A673 (cell line): Measurements from ENCODE around the gene CDH15. TPM values are rescaled to one million over a fixed set of nuclear protein-coding genes. Genes with fewer than 3 reads are reported as not detected.

ENCODE experiments used
- BruUV-seq: library from RNA; stranded (reverse); fragments of 400-500 nt; replicated peaks from 2 replicates; lab custom pipeline; 2021; lab: Mats Ljungman, UMichigan
- CTCF ChIA-PET: fragments of 300-600 bp; sonication (Branson Sonifier 250); formaldehyde crosslinking; loops from one replicate; lab custom pipeline; 2022; ENCODE audit warnings: antibody characterized with exemption; lab: Charles Lee
- POLR2A ChIA-PET: fragments of 300-600 bp; sonication (Branson Sonifier 250); formaldehyde crosslinking; loops from one replicate; lab custom pipeline; 2022; ENCODE audit warnings: antibody characterized with exemption; ENCODE audit not compliant: low non-redundant PET; lab: Charles Lee
- DNase-seq: peaks from one replicate; pipeline ENCODE4 v3.0.0-alpha.2; 2015; ENCODE audit warnings: low spot score
- H3K27ac ChIP-seq: fragments of 200-600 bp; sonication (generic); 2 replicates; pipeline ENCODE4 v1.5.1; 2016; ENCODE audit warnings: mixed run types, low read depth, mild to moderate bottlenecking, mixed read lengths, antibody characterized with exemption, low read length; ENCODE audit not compliant: poor library complexity, severe bottlenecking
- H3K27me3 ChIP-seq: fragments of 200-600 bp; sonication (generic); replicated peaks from 2 replicates; pipeline ENCODE4 v1.6.1; 2017; ENCODE audit warnings: mixed run types, low read depth, mild to moderate bottlenecking, mixed read lengths, antibody characterized with exemption, low read length; ENCODE audit not compliant: insufficient read depth, poor library complexity
- H3K36me3 ChIP-seq: fragments of 200-600 bp; sonication (generic); 2 replicates; pipeline ENCODE4 v1.6.1; 2016; ENCODE audit warnings: mixed run types, mild to moderate bottlenecking, mixed read lengths, antibody characterized with exemption, low read length; ENCODE audit not compliant: insufficient read depth, poor library complexity, severe bottlenecking
- H3K4me1 ChIP-seq: fragments of 200-600 bp; sonication (generic); 2 replicates; pipeline ENCODE4 v1.6.1; 2017; ENCODE audit warnings: mixed run types, mild to moderate bottlenecking, mixed read lengths, antibody characterized with exemption, low read length; ENCODE audit not compliant: insufficient read depth, poor library complexity, severe bottlenecking
- H3K4me3 ChIP-seq: fragments of 200-600 bp; sonication (generic); 2 replicates; pipeline ENCODE4 v1.5.1; 2016; ENCODE audit warnings: low read depth, mixed run types, mild to moderate bottlenecking, mixed read lengths, low read length; ENCODE audit not compliant: poor library complexity, severe bottlenecking
- H3K9me3 ChIP-seq: fragments of 200-600 bp; sonication (generic); 2 replicates; pipeline ENCODE4 v1.6.1; 2016; ENCODE audit warnings: mixed run types, low read depth, mild to moderate bottlenecking, mixed read lengths, antibody characterized with exemption, low read length; ENCODE audit not compliant: poor library complexity, severe bottlenecking
- EZH2 ChIP-seq: fragments of 200-600 bp; sonication (generic); IDR thresholded peaks from 2 replicates; pipeline ENCODE4 v1.6.1; 2017; ENCODE audit warnings: borderline replicate concordance, low read depth, mild to moderate bottlenecking, mixed read lengths, antibody characterized with exemption, low read length; ENCODE audit not compliant: poor library complexity, severe bottlenecking
- intact Hi-C: fragments of 100-400 bp; cut with micrococcal nuclease; formaldehyde crosslinking; loops from one replicate; pipeline ENCODE4 v1.10.0; 2022; ENCODE audit not compliant: unreplicated experiment
- total RNA-seq: library from RNA; stranded (reverse); gene quantifications from 2 replicates; pipeline ENCODE4 v1.2.3, GENCODE V29; 2021
- TF ChIP-seq, protein P1 (sequence below): fragments of 300-800, 200-600 bp; sonication (generic); conservative IDR thresholded peaks from 2 replicates; pipeline ENCODE4 v1.5.1; 2017; ENCODE audit warnings: low read depth, mild to moderate bottlenecking, antibody characterized with exemption, low read length, moderate library complexity, mixed read lengths

CDH15 gene
- total RNA-seq, 1 experiment from 2014 or later, result 0.13 TPM

DNA sequence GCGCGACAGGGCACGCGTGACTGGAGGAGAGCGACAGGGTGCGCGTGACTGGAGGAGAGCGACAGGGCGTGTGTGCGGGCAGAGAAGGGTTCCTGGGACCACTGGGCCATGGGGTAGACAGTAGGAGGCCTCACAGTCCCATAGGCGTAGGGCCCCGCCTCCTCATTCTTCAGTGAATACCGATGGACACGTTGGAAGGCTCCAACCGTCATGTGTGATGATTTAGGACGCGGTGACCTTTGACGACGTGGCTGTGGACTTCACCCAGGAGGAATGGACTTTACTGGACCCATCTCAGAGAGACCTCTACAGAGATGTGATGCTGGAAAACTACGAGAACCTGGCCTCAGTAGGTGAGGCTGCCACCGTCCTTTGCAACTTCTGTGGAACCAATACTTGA lies 51.4 kb downstream of the CDH15 start:
- BruUV-seq, result no TSS peak
- intact Hi-C loops, result no loop called here
- no peak overlapping the region for H3K27ac ChIP-seq
- POLR2A ChIA-PET, result no interaction called here
- CTCF ChIA-PET, result no interaction called here
- no peaks in the 10 kb centered on the region for H3K27me3 ChIP-seq
- H3K4me3 ChIP-seq, result no peak overlapping the region
- H3K36me3 ChIP-seq, result peaks cover 23% of the 10 kb centered on the region
- DNase-seq, result no peak
- TF ChIP-seq EZH2, result no peak
- TF ChIP-seq, protein P1, sequence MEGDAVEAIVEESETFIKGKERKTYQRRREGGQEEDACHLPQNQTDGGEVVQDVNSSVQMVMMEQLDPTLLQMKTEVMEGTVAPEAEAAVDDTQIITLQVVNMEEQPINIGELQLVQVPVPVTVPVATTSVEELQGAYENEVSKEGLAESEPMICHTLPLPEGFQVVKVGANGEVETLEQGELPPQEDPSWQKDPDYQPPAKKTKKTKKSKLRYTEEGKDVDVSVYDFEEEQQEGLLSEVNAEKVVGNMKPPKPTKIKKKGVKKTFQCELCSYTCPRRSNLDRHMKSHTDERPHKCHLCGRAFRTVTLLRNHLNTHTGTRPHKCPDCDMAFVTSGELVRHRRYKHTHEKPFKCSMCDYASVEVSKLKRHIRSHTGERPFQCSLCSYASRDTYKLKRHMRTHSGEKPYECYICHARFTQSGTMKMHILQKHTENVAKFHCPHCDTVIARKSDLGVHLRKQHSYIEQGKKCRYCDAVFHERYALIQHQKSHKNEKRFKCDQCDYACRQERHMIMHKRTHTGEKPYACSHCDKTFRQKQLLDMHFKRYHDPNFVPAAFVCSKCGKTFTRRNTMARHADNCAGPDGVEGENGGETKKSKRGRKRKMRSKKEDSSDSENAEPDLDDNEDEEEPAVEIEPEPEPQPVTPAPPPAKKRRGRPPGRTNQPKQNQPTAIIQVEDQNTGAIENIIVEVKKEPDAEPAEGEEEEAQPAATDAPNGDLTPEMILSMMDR, result no peak
- H3K9me3 ChIP-seq, result peaks cover 9% of the 10 kb centered on the region
- H3K4me1 ChIP-seq, result no peaks in the 10 kb centered on the region

DNA sequence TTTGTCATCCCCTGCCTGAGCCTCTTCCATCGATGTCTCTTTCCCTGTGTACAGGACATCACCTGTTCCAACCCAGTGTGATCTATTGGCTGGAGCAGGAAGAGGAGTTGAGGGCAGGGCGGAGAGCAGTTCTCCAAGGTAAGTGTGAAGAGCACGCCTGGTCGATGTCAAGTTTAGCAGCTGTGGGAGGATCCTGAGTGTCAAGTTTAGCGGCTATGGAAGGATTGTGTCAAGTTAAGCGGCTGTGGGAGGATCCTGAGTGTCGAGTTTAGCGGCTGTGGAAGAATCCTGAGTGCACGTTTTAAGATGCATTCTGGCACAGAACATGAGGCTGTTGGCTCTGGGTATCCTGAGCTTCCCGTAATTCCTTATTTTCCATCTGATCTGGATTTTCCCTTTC lies 53.1 kb downstream of the CDH15 start:
- ChIA-PET POLR2A (interaction anchor here (0.7 kb wide), 1 partner anchor 552 kb away, joined by 7 read pairs; no protein-coding TSS in a partner anchor), CTCF (no interaction called here)
- Histone ChIP-seq H3K9me3 (peaks cover 20% of the 10 kb centered on the region), H3K4me3 (no peak overlapping the region), H3K36me3 (peaks cover 34% of the 10 kb centered on the region), H3K27me3 (no peaks in the 10 kb centered on the region), H3K27ac (no peak overlapping the region), H3K4me1 (no peaks in the 10 kb centered on the region)
- no TSS peak for BruUV-seq
- DNase-seq, result no peak
- TF ChIP-seq, protein P1, result no peak
- no peak for TF ChIP-seq EZH2
- intact Hi-C loops, result no loop called here

DNA sequence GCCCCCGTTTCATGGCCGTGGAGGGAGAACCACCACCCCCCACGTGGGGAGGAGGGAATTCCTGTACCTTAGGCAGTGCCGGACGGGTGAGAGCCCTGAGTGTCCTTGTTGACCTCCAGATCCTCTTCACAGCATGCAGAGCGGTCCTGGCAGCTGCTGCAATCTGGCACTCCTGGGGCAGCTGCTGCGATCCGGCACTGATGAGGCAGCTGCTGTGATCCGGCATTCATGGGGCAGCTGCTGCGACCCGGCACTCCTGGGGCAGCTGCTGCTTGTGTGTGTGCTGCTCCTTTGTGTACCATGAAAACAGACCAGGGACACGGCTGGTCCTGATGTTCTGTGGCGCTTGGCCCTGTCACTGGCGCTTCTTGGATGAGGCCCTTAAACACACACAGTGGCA lies 58.7 kb downstream of the CDH15 start:
- ChIA-PET CTCF (no interaction called here), POLR2A (no interaction called here)
- no peaks in the 10 kb centered on the region for H3K4me1 ChIP-seq
- no peak overlapping the region for H3K4me3 ChIP-seq
- H3K9me3 ChIP-seq, result peaks cover 20% of the 10 kb centered on the region
- peaks cover 44% of the 10 kb centered on the region for H3K36me3 ChIP-seq
- no peaks in the 10 kb centered on the region for H3K27me3 ChIP-seq
- no peak for TF ChIP-seq EZH2
- TF ChIP-seq, protein P1, result no peak
- BruUV-seq, result no TSS peak
- no peak for DNase-seq
- intact Hi-C loops, result no loop called here
- H3K27ac ChIP-seq, result no peak overlapping the region
